ENCODE data around the gene ZC3H6.

ZC3H6 gene

GRCh38 chr2:112254466-112255240 is 20.7 kb upstream of the ZC3H6 start, which contains the start of gene ZC3H8 (continued):
- TF ChIP-seq PRDM10 (tag by site-specific recombination; IDR thresholded peaks at IDR 0.05) (no peak), ZNF335 (tag by site-specific recombination; conservative IDR thresholded peaks at IDR 0.05) (peak; percentile 68), PRDM1 (tag by site-specific recombination; IDR thresholded peaks at IDR 0.05) (no peak), ZNF692 (tag by site-specific recombination; IDR thresholded peaks at IDR 0.05) (peak; percentile 56; the same call in 1 of the 2 replicates), FEZF1 (tag by site-specific recombination; IDR thresholded peaks at IDR 0.05) (no peak), ZNF169 (tag by site-specific recombination; IDR thresholded peaks at IDR 0.05) (no peak), ZNF24 (tag by site-specific recombination; IDR thresholded peaks at IDR 0.05) (no peak), ZBTB6 (tag by site-specific recombination; IDR thresholded peaks at IDR 0.05) (no peak), SP2 (tag by site-specific recombination; IDR thresholded peaks at IDR 0.05) (peak; percentile 68), OVOL3 (tag by site-specific recombination; IDR thresholded peaks at IDR 0.05) (no peak), ZNF292 (tag by site-specific recombination; IDR thresholded peaks at IDR 0.05; ENCODE audit: borderline replicate concordance, low read depth) (no peak), ZNF561 (tag by site-specific recombination; IDR thresholded peaks at IDR 0.05; ENCODE audit: borderline replicate concordance) (0 out of 2 replicates have a peak, but pooled peaks have one; percentile 40), ZNF416 (tag by site-specific recombination; IDR thresholded peaks at IDR 0.05) (no peak), ZNF132 (tag by site-specific recombination; IDR thresholded peaks at IDR 0.05; ENCODE audit: borderline replicate concordance) (no peak), KLF1 (tag by site-specific recombination; IDR thresholded peaks at IDR 0.05) (no peak), HOXA7 (CRISPR knock-in tag; IDR thresholded peaks at IDR 0.05; ENCODE audit: borderline replicate concordance) (no peak), ZNF544 (tag by site-specific recombination; IDR thresholded peaks at IDR 0.05) (no peak), ZNF341 (tag by site-specific recombination; IDR thresholded peaks at IDR 0.05; ENCODE audit: low read depth) (no peak; the same call in 1 of the 2 replicates), WT1 (tag by site-specific recombination; IDR thresholded peaks at IDR 0.05) (no peak), ZBTB10 (tag by site-specific recombination; IDR thresholded peaks at IDR 0.05) (0 out of 2 replicates have a peak, but pooled peaks have one; percentile 31), BCL6B (tag by site-specific recombination; IDR thresholded peaks at IDR 0.05) (no peak), HOXD13 (CRISPR knock-in tag; IDR thresholded peaks at IDR 0.05; ENCODE audit: borderline replicate concordance) (no peak), ZNF488 (tag by site-specific recombination; IDR thresholded peaks at IDR 0.05) (no peak), GLIS1 (tag by site-specific recombination; IDR thresholded peaks at IDR 0.05) (no peak), ZNF558 (tag by site-specific recombination; IDR thresholded peaks at IDR 0.05) (no peak), ZNF433 (tag by site-specific recombination; IDR thresholded peaks at IDR 0.05; ENCODE audit: low read depth) (no peak), GLI2 (tag by site-specific recombination; IDR thresholded peaks at IDR 0.05; ENCODE audit: borderline replicate concordance, low read depth) (no peak), ZNF121 (tag by site-specific recombination; IDR thresholded peaks at IDR 0.05) (no peak), ZFHX2 (tag by site-specific recombination; conservative IDR thresholded peaks at IDR 0.05) (peak; percentile 53), ZNF16 (tag by site-specific recombination; IDR thresholded peaks at IDR 0.05; ENCODE audit: low read depth) (no peak)

Data from HEK293 (cell line).